MCF 10A (cell line): Measurements from ENCODE around the gene LEO1. TPM values are rescaled to one million over a fixed set of nuclear protein-coding genes. Genes with fewer than 3 reads are reported as not detected.
A peak's percentile ranks its signal among the peaks of the same experiment; 100 is the strongest.

Experiments used
- Bru-seq: library from RNA; stranded (reverse); fragments of 400-500 nt; gene quantifications from one replicate; lab custom pipeline; 2021; lab: Mats Ljungman, UMichigan
- BruChase-seq, 2 experiments: library from RNA; stranded (reverse); fragments of 400-500 nt; gene quantifications; one replicate each; lab custom pipeline; 2021; lab: Mats Ljungman, UMichigan
- BruUV-seq: library from RNA; stranded (reverse); fragments of 400-500 nt; replicated peaks from 2 replicates; lab custom pipeline; 2021; lab: Mats Ljungman, UMichigan
- CTCF ChIA-PET: fragments of 300-600 bp; sonication (Branson Sonifier 250); formaldehyde crosslinking; extraction: SDS; loops from one replicate; lab custom pipeline; 2021; ENCODE audit warnings: antibody characterized with exemption, inconsistent platforms; lab: Yijun Ruan, JAX
- POLR2A ChIA-PET: fragments of 300-600, 350-650 bp; sonication (Branson Sonifier 250); formaldehyde crosslinking; extraction: SDS; loops from one replicate; lab custom pipeline; 2020; ENCODE audit warnings: antibody characterized with exemption, inconsistent platforms; lab: Yijun Ruan, JAX
- DNase-seq: peaks from one replicate; pipeline ENCODE4 v3.0.0-alpha.2; 2018; ENCODE audit not compliant: unreplicated experiment
- H3K27ac Mint-ChIP-seq: one replicate; pipeline ENCODE4 v1.8.0; 2022; ENCODE audit warnings: mild to moderate bottlenecking, low read depth, mixed read lengths; ENCODE audit not compliant: unreplicated experiment
- H3K27me3 Mint-ChIP-seq: one replicate; pipeline ENCODE4 v1.8.0; 2022; ENCODE audit warnings: mixed read lengths; ENCODE audit not compliant: insufficient read depth, unreplicated experiment
- H3K36me3 Mint-ChIP-seq: one replicate; pipeline ENCODE4 v1.8.0; 2022; ENCODE audit warnings: mild to moderate bottlenecking, moderate library complexity, mixed read lengths; ENCODE audit not compliant: insufficient read depth, unreplicated experiment
- H3K4me1 Mint-ChIP-seq: one replicate; pipeline ENCODE4 v1.8.0; 2022; ENCODE audit warnings: mixed read lengths; ENCODE audit not compliant: insufficient read depth, unreplicated experiment
- H3K4me3 Mint-ChIP-seq: one replicate; pipeline ENCODE4 v1.8.0; 2022; ENCODE audit warnings: mild to moderate bottlenecking, moderate library complexity, mixed read lengths; ENCODE audit not compliant: unreplicated experiment
- H3K9me3 Mint-ChIP-seq: one replicate; pipeline ENCODE4 v1.8.0; 2022; ENCODE audit warnings: mixed read lengths; ENCODE audit not compliant: unreplicated experiment
- CTCF ChIP-seq: fragments of 200-600 bp; IDR thresholded peaks from one replicate; pipeline ENCODE4 v1.8.0; 2022; ENCODE audit warnings: antibody characterized with exemption, mild to moderate bottlenecking; ENCODE audit not compliant: unreplicated experiment
- intact Hi-C: fragments of 100-400 bp; cut with micrococcal nuclease; formaldehyde crosslinking; loops from 2 replicates; pipeline ENCODE4 v1.14.1; 2022
- long read RNA-seq: library from polyadenylated mRNA; stranded (forward); transcript quantifications from one replicate; pipeline ENCODE4 v2.0.0, GENCODE V29; 2022
- total RNA-seq: library from RNA; stranded (reverse); gene quantifications from 2 replicates; pipeline ENCODE4 v1.2.3, GENCODE V29; 2022

Gene LEO1
- 24.2 and 29.3 TPM in 2 replicates for total RNA-seq
- Bru-seq, nascent RNA = percentile 73 among the genes with signal in this experiment
- BruChase-seq, experiment 1, labeled RNA remaining after a 6-hour chase = percentile 79 among the genes with signal in this experiment
- BruChase-seq, experiment 2, labeled RNA remaining after a 2-hour chase = percentile 75 among the genes with signal in this experiment
- long read RNA-seq, transcript LEO1-201 (12 exons, 2,193 nt) = major isoform, 85 of 104 reads
- long read RNA-seq, partial matches to known transcripts = 4 of 104 reads
- long read RNA-seq, other reads (novel, unspliced or antisense) = 14 of 104 reads

GRCh38 chr15:51971375-51972133 lies at the start of gene LEO1:
TSS of gene LEO1 (minus strand) at chr15:51971778. CDS start at chr15:51971745, 33 bp downstream.
- CTCF ChIA-PET = interaction anchor here (0.6 to 1.7 kb wide), 11 partner anchors 9 to 256 kb away, joined by 3 to 10 read pairs (median 4); no protein-coding TSS in a partner anchor
- TSS peak; percentile 92 for BruUV-seq
- intact Hi-C loops = loop anchor here (1.0 to 2.0 kb wide), 2 partner anchors 47 to 106 kb away; partner anchors contain the start of gene MAPK6

GRCh38 chr15:52021128-52021671 lies 49.6 kb upstream of the LEO1 start:
- Mint-ChIP-seq H3K27me3 (no peaks in the 10 kb centered on the region), H3K27ac (peak overlapping the region; percentile 99), H3K36me3 (peaks cover 30% of the 10 kb centered on the region), H3K9me3 (no peaks in the 10 kb centered on the region), H3K4me1 (peaks cover 17% of the 10 kb centered on the region), H3K4me3 (peak overlapping the region; percentile 95)
- TF ChIP-seq CTCF = no peak
- BruUV-seq = no TSS peak
- ChIA-PET CTCF (interaction anchor here (1.6 kb wide), 1 partner anchor 57 kb away, joined by 10 read pairs; no protein-coding TSS in a partner anchor), POLR2A (interaction anchor here (0.6 to 10.4 kb wide), 26 partner anchors 8 to 284 kb away, joined by 3 to 546 read pairs (median 10); partner anchors contain the start of genes LEO1 and LYSMD2)
- peak; percentile 91 for DNase-seq
- intact Hi-C loops = loop anchor here (5.0 kb wide), 1 partner anchor 156 kb away; no protein-coding TSS in a partner anchor

More at GRCh38 chr15:51971375-51972133, at the start of gene LEO1:
- peak; percentile 31 for TF ChIP-seq CTCF
- peak within 1 kb of the TSS; percentile 94 for H3K27ac Mint-ChIP-seq
- H3K9me3 Mint-ChIP-seq = peaks cover 10% of the 10 kb centered on the region
- peaks cover 27% of the 10 kb centered on the region for H3K36me3 Mint-ChIP-seq
- no peaks in the 10 kb centered on the region for H3K27me3 Mint-ChIP-seq
- POLR2A ChIA-PET = interaction anchor here (0.6 to 4.0 kb wide), 45 partner anchors 9 to 1050 kb away, joined by 3 to 97 read pairs (median 5); partner anchors contain the start of gene MAPK6
- DNase-seq = peak; percentile 95
- H3K4me3 Mint-ChIP-seq = peak within 1 kb of the TSS; percentile 97
- H3K4me1 Mint-ChIP-seq = peaks cover 12% of the 10 kb centered on the region

- ChIA-PET POLR2A (interaction anchor here (0.6 to 10.4 kb wide), 45 partner anchors 9 to 608 kb away, joined by 3 to 546 read pairs (median 4); partner anchors contain the start of genes LEO1 and LYSMD2), CTCF (interaction anchor here (0.6 to 1.6 kb wide), 9 partner anchors 18 to 657 kb away, joined by 3 to 10 read pairs (median 3); no protein-coding TSS in a partner anchor)
- peak; percentile 20 for DNase-seq
- Mint-ChIP-seq H3K4me3 (peak overlapping the region; percentile 95), H3K4me1 (peaks cover 14% of the 10 kb centered on the region), H3K27me3 (no peaks in the 10 kb centered on the region), H3K27ac (peak overlapping the region; percentile 99), H3K9me3 (no peaks in the 10 kb centered on the region), H3K36me3 (peaks cover 23% of the 10 kb centered on the region)
- TF ChIP-seq CTCF = no peak
- TSS peak; percentile 75 for BruUV-seq
- intact Hi-C loops = loop anchor here (1.0 to 5.0 kb wide), 3 partner anchors 57 to 157 kb away; no protein-coding TSS in a partner anchor
Measured at GRCh38 chr15:52020221-52021085, 48.9 kb upstream of the LEO1 start.
